GM18499 (cell line): ENCODE measurements around the gene AKNA.

Experiments
- ATAC-seq: cut with Tn5 transposase; IDR thresholded peaks from one replicate; pipeline ENCODE4 v1.9.1; 2021; ENCODE audit warnings: moderate number of reproducible peaks; ENCODE audit not compliant: insufficient read depth, unreplicated experiment

The AKNA gene

DNA sequence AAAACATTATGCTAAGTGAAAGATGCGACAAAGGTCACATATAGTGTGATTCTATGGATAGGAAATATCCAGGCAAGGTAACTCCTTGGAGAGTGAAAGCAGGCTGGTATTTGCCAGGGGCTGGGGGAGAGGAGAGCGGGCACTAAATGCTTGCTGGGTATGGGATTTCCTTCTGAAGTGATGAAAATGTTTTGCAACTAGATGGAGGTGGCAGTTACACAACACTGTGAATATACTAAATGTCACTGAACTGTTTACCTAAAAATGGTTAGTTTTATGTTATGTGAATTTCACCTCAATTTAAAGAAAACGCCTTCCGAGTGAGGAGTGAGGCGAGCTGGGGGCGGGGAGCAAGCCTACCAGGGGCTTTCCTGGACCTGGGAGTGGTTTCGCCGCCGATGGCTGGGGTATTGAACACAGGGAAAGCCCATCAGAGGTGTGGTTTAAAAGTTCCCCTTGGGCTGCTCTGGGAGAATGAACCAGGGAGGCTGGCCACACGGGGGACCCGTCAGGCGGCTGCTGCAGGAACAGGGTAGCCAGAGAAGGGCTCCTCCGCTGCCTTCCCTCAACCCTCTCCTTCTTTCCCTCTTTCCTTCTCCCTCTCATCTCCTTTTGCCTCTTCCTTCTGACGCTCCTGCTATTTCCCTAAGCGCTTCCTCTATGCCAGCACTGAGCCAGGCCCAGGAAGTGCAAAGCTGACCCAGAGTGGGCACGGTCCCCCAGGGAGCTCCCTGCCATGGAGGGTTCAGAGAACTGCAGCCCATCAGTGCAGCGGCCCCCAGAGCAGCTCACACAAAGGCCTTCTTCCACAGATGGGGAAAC is 4.9 kb downstream of the AKNA start:
- no peak for ATAC-seq

DNA sequence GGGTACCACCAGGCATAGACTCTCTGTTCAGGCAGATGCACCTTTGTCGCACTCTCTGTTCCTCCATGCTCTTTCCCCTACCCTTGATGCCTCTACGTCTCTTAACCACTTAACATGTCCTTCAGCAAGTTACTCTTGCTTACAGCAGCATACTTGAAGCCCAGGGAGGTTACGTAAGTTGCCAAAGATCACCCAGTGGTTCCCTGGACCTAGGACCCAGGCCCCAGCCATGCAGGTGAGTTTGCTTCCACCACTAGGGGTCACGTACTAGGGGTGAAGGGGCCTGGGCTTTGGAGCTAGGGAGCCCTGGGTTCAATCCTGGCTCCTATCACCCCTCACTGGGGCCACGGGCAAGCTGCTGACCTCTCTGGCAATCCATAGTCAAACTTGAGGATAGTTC is 8.9 kb downstream of the AKNA start:
- no peak for ATAC-seq

DNA sequence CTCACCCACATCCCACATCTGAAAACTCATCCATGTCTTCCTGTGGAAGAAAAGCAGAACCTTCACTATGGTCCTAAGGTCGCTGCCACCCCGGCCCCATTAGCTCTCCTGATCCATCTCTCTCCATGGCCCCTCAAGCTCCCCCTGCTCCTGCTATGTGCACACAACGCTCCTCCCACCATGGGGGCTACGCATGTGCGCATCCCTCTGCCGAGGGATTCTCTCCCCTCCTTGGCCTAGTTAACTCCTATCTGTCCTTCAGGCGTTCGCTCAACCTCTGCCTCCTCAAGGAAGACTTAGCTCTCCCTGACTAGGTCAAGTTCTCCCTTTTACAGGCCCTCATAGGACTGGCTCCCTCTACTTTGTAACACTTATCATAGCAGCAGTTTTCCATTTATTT is 9.8 kb downstream of the AKNA start:
- no peak for ATAC-seq

DNA sequence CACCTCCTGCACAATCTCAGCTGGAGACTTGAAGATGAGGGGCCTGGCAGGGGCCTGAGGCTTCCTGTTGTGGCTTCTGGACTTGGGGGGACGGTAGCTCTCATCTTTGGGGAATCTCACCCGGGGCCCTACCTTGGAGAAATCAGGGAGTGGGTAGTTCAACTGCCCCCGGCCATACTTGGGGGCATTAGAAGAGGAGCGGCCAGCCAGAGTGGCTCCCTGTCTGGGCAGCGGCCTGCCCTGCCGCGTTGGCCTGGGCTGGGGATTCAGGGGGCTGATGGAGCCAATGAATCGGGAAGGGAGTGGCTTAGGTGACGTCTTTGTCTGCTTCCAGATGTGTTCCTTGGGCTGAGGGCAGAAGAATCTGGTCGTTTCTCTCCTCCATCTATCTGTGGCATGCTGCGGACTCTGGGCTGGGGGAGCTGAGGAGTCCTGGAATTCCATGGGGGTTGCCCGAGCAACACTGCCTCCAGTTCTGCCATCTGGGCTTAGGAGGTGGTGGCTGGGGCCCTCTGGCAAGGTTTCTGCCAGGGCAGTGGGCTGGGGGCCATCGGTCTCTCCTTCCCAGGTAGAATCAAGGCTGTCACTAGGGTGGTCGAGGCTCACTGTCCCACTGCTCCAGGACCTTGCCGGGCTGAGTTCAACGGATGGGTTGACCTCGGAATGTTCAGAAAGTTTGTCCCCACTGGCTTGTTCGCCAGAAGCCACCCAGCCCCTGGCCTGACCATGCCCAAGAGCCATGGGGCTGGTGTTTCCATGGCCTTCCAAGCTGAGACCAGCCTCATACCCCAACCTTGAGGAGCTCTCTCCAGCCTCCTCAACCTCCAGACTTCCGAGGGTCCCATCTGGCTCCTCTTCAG is 11.0 kb downstream of the AKNA start:
- ATAC-seq: no peak

DNA sequence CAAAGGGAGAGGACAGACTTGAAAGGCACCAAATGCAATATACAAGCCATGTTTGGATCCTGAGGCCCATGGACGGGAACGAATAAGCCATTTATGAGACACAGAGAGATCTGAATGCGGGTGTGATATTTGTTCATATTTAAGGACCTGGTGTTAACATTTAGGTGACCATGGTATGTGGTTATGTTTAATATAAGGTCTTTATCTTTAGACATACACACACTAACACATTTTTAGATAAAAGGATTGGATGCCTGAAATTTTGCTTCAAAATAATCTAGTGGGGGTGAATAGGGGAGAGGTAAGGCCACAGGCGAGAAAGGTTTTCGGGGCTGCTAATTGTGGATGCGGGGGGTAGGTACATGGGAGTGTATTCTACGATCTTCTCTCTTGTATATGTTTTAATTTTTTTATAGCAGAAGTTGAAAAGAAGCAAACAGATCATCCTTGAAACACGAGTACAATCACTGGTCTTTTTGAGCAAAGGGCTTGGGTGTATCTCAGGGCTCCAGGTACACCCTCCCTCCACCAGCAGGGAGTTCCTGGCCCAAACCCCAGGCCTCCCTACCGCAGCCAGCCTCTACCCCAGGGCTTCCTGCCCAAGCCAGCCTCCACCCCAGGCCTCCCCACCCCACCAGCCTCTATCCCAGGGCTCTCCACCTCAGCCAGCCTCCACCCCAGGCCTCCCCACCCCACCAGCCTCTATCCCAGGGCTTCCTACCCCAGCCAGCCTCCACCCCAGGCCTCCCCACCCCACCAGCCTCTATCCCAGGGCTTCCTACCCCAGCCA is 12.2 kb downstream of the AKNA start:
- no peak for ATAC-seq

DNA sequence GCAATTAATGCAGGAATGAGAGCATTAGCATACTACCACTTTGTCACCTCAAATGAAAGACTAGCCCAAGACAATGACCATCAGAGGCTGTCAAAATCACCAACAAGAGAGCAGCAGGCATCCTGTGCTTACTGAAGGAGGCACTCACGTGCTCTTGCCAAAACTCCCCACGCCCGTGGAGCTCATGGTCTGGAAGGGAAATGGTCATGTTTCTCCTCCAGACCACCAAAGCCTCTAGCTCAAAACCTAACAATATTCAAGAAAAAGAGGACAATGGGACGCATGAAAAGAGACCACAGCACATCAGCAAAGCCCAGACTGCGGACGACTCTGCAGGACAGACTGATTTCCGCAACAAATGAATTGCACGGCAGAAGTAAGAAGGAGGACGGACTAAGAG is 12.8 kb downstream of the AKNA start:
- ATAC-seq: no peak

DNA sequence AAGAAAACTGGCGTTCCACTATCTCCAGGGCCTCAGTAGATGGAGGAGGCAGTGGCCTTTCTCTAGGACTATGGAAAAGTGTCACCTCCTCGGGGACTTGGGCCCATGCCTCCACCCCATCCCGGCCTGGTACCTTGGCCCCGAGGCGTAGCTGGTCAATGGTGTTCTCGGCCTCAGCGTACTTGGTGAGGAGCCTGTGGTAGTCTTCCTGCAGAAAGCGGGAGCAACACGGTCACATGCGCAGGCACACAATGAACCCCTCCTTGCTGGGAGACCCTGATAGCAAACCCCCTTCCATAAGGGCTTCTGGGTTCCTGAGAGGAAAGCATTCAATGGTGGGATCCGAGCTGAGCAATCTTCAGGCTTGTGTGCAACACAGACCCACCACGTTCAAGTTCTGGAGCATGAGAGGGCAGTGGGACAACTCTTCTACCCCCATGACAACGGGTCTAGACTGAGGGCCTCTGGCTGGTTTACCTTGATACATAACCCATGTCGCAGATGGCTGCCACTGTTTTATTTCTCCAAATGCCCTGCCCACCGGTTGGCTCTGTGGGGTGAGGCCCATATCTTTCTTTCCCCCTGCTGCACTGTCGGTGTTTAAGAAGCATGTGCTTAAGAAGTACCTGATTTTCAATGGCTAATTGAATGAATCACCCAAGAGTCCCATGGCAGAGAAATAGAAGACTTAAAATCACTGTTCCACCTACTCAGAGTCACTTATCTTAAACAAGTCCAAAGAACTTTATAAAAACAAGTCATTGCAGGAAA is 13.6 kb downstream of the AKNA start:
- ATAC-seq: no peak

DNA sequence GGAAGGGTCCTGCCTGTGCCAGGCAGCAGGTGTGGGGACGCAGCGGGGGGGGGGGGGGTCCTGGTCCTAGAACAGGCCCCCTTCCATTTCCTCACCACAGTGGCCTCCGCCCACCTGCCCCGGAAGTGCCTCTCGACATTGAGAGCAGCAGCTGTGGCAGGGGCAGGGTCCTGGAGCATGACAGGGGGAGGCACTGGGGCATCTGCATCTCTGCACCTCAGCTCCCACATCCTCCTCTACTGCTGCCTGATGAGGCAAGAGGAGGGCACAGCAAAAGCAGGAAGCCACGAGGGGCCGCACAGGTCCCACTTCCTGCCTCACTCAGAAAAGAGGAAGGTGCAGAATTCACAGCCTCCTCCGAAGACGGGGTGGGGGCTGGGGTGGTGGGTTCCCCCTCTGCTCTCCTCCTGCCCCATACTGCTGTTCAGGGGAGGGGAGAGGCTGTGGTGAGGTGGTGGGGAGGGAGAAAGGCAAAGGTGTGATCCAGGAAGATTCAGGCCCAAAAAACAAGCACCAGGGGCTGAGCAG is 14.8 kb downstream of the AKNA start:
- peak; percentile 83 for ATAC-seq

DNA sequence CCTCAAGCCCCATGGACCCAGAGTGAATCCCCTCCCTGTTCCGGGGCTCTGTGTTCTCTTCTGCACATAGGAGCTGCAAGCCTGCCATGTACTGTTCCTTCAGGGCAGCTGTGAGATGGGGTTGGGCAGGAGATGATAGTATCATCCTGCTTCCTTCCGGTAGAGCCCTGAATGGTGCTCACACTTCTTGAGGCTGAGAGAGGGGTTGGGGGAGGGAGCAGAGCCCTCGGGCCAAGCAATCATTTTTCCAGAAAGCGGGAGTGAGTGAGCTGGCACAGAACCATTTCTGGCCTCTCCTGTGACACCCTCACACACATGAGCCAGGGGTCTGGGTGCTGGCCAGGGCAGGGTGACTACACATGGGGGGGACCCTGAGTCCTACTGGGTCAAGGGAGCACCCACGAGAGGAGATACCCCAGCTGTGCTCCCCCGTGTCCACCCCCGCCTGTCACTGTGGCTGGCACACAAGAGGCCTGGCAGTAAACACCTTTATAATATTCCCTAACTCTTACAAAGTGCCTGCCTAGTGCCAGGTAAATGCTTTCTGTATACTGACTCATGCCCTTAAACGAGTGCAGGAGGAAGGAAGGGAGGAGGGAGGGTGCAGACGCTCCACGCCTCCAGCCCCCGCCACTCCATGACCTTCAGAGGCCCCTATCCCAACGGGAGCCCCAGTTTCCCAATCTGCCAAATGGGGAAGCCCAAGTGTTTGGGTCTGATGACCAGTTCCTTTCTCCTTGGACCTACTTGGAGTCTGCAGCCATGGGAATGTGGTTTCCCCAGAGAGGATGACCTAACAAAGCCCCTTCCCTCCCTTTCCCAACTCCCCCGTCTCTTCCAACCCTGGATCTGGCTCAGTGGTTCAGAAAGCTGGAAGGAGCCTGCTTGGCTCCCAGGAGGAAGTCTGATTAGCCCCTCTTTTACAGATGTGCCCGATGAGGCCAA is 15.5 kb downstream of the AKNA start:
- ATAC-seq: no peak

DNA sequence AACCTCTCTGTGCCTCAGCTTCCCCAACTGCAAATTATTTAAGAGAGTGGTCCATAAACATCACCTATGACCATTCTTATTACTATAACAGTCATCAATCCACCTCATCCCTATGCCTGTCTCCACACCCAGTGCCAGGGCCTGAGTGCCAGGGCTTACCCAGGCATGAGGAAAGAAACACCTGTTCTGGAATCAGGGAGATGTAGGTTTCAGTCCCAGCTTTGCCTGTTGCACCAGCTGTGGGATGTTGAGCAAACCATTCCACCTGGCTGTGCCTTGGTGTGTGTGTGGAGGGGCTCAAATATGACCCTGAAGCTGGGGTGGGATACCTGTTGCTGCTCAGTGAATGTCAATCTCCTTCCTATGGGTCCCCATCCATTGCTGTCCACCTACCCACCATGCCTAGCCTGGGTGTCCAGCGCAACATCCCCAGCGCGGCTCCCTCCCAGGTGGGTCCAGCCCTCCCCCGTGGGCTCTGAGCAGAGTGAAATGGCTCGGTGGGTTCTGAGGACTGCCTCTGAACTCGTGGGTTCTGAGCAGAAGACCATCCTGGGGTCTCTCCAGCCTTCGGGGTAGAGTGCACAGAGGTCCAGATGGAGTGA is 16.3 kb downstream of the AKNA start:
- ATAC-seq: no peak

DNA sequence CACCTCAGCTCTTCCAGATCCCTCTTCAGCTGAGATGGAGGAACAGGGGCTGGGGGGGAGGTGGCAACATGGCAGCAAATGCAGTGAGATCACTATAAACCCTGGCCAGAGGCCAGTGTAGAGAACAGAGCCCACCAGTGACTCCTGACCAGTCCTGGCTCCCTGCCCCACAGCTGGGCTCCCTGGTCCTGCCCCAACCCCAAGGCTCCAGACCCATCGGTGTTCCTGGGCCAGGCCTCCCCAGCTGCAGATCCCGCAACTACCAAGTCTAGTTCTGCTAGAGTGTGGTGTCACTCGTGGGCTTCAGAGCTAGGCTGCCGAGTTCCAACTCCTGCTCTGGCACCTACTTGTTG is 16.8 kb downstream of the AKNA start:
- ATAC-seq: no peak

DNA sequence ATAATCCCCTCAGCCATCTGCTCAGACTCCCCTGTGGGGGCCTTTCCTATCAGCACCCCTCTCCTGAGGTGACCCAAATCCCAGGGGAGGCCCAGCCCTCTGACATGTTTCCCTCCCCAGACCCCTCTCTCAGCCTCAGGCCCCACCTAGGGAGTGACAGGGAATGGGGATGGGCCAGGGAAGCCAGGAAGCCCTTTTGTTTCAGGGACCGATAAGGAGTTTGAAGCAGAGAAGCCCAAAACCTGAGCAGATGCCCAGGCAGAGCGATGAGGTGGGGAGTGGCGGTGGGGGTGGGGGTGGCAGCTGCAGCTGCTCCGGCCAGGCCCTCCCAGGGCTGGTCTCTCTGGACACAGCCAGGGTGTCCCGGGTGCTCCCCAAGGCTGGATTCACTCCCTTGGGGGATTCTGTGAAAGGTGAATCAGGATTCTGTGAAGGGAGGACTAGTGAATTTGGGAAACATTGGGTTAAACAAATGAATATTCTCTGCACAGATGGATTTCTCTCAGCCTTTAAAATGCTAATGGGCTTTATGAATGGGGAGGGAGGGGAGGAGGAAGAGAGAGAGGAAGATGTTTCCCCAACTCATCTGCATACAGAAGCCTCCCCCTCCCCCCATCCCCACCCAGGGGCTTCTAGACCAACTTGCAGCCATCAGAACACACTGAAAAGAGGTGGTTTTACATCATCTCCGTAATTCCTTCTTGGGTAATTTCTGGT is 17.4 kb downstream of the AKNA start:
- ATAC-seq: no peak

DNA sequence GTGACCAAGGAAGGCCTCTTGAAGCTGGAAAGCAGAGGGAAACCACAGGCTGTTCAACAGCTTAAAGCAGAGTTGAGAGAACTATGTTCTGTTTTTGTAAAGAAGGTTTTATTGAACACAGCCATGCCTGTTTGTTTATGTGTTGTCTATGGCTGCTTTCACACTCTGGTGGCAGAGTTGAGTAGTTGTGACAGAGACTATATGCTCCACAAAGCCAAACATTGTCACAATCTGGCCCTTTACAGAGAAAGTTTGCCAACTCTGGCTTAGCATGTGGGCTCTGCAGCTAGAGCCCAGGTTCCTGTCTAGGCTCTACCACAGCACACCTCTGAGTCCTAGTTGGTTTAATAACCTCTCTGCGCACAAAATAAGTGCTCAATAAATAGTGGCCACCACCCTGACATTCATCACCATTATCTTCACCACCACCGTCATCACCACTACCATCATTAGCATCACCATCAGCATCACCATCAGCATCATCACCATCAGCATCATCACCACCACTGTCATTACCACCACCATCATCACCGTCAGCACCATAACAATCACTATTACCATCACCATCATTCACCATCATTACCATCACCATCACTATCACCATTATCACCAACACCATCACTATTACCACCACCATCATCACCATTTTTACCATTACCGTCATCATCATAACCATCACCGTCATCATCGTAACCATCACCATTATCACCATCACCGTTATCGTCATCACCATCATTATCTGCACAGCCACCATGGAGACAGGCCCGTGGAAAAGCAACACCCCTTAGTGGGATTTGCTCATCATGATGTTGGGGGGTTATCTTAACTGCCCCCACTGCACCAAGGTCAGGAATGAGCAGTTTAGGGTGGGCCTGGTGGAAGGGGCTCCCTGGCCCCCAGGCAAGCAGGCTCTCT is 18.3 kb downstream of the AKNA start:
- ATAC-seq: no peak

DNA sequence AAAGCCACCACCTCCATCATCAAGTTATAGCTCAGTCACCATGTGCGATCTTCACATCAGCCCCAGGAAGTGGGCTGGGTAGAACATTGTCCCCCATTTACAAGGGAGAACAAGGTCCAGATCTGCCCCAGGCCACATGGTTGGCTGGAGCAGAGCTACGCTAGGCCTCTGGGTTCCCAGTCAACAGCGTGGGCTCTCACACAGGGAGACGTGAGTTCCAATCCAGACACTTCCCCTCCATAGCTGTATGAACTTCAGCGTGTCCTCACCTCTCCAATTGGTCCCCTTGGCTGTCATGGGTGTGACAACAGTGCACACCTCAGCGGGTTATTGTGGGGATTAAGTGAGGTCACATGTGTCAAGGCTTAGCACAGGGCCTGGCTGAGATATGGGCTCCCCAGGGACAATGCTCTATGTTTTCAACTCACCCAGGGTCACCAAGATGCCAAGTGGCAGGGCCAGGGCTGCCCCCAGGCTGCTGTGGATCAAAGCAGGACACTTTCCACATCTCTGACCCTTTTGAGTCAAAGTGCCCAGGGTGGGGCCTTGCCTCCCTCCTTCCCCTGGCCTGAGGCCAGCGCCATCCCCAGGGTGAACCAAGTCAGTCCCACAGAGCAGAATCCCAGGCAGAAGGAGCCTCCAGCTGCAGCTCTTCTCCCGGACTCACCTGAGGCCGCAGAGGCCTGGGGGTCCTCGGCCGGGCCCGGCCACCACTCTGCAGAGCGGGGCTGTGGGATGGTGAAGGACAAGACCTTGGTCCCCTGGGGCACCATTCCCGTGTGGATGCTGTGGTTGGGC is 19.8 kb downstream of the AKNA start:
- no peak for ATAC-seq

DNA sequence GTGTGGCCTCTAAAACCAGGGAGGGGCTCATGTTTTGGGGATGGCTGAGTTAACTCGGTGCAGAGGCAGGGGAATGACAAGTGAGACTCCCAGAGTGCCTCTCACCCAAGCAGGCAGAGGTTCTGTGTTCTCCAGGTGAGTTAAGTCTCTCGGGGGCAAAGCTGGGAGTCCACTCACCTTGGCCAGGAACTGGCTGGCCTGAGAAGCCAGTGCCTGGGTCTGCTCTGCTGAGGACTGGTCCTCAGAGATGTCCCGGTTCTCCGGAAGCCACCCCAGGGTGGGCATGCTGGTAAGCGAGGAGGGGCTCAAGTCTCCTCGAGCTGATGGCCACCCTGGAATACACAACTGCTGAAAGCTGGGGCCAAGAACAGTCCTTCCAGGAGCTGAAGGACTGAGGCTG is 20.4 kb downstream of the AKNA start:
- ATAC-seq: no peak
